Erythroblast (primary cell): ENCODE data around the gene ATXN7L1.
"Not testable (repeated sequence)": the region's sequence is repeated elsewhere in the genome, so short reads cannot be mapped to it uniquely, and the experiment has no call there.

Source experiments
- DNase-seq, 2 experiments: peaks; one replicate each; lab custom pipeline; 2025; lab: John Stamatoyannopoulos, UW
- GATA1 ChIP-seq: IDR thresholded peaks from 2 replicates; pipeline ENCODE4 v1.6.1; 2011; ENCODE audit warnings: low read depth, mild to moderate bottlenecking, control low read depth, low read length, moderate library complexity
- POLR2A ChIP-seq: IDR thresholded peaks from 2 replicates; pipeline ENCODE4 v1.6.1; 2011; ENCODE audit warnings: mild to moderate bottlenecking, low read length

ATXN7L1 gene

GRCh38 chr7:105905209-105905909 is 29.0 kb upstream of the ATXN7L1 start:
- no peak for DNase-seq
- TF ChIP-seq GATA1 (no peak), POLR2A (no peak)

- DNase-seq: no peak
- TF ChIP-seq POLR2A (no peak), GATA1 (no peak)
Observed at GRCh38 chr7:105904064-105904463, 27.7 kb upstream of the ATXN7L1 start.

GRCh38 chr7:105902325-105902911 is 26.0 kb upstream of the ATXN7L1 start:
- no peak for DNase-seq
- TF ChIP-seq GATA1 (no peak), POLR2A (no peak)

GRCh38 chr7:105897999-105898398 is 21.6 kb upstream of the ATXN7L1 start:
- DNase-seq: no peak
- TF ChIP-seq GATA1 (no peak), POLR2A (no peak)

GRCh38 chr7:105896407-105896911 is 20.1 kb upstream of the ATXN7L1 start:
- TF ChIP-seq GATA1 (no peak), POLR2A (no peak)
- DNase-seq: no peak

- TF ChIP-seq POLR2A (no peak), GATA1 (no peak)
- DNase-seq: no peak
Observed at GRCh38 chr7:105894131-105894530, 17.7 kb upstream of the ATXN7L1 start.

- DNase-seq: no peak
- no peak for TF ChIP-seq GATA1
- no peak for TF ChIP-seq POLR2A
Observed at GRCh38 chr7:105892387-105892786, 16.0 kb upstream of the ATXN7L1 start.

- DNase-seq: no peak
Observed at GRCh38 chr7:105890290-105890997, 14.0 kb upstream of the ATXN7L1 start.

GRCh38 chr7:105887569-105888189 is 11.3 kb upstream of the ATXN7L1 start:
- no peak for TF ChIP-seq GATA1
- no peak for TF ChIP-seq POLR2A

More at GRCh38 chr7:105890290-105890997, 14.0 kb upstream of the ATXN7L1 start:
- TF ChIP-seq POLR2A (no peak), GATA1 (no peak)

GRCh38 chr7:105886776-105887175 is 10.4 kb upstream of the ATXN7L1 start:
- TF ChIP-seq POLR2A (no peak), GATA1 (no peak)
- DNase-seq: no peak

More at GRCh38 chr7:105887569-105888189, 11.3 kb upstream of the ATXN7L1 start:
- no peak for DNase-seq

- DNase-seq: no peak
- no peak for TF ChIP-seq GATA1
- TF ChIP-seq POLR2A: no peak
Observed at GRCh38 chr7:105885387-105886111, 9.2 kb upstream of the ATXN7L1 start.

- DNase-seq: not testable (repeated sequence)
Observed at GRCh38 chr7:105883179-105883578, 6.8 kb upstream of the ATXN7L1 start.

- TF ChIP-seq POLR2A (no peak), GATA1 (no peak)
- no peak for DNase-seq
Observed at GRCh38 chr7:105881439-105881838, 5.0 kb upstream of the ATXN7L1 start.
